Neural cell (in vitro differentiated cells): ENCODE data around the gene PREX1.

Experiments
- TF ChIP-seq, protein P1 (sequence below): fragments of 450-650 bp; IDR thresholded peaks from 2 replicates; pipeline ENCODE4 v1.5.1; 2014; ENCODE audit warnings: antibody characterized with exemption, mild to moderate bottlenecking, moderate library complexity; ENCODE audit not compliant: poor library complexity, severe bottlenecking
- TF ChIP-seq, protein P2 (sequence below): IDR thresholded peaks from 2 replicates; pipeline ENCODE4 v1.6.1; 2012; ENCODE audit warnings: borderline replicate concordance

DNA sequence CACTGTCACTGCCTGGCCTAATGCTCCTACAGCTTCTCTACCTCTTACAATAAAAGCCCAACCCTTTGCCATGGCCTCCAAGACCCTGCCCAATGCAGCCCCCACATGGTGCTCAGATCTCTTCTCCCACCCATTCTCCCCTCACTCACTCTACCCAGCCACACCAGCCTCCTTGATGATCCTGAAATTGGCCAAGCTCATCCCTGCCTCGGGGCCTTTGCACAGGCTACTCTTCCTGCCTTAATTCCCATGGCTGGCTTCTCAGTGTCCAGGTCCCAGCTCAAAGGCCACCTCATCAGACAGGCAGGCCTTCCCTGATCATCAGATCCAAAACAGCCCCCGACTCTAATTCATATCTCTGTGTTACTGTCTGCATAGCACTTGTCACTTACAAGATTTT is 25.6 kb downstream of the PREX1 start:
- TF ChIP-seq, protein P1, sequence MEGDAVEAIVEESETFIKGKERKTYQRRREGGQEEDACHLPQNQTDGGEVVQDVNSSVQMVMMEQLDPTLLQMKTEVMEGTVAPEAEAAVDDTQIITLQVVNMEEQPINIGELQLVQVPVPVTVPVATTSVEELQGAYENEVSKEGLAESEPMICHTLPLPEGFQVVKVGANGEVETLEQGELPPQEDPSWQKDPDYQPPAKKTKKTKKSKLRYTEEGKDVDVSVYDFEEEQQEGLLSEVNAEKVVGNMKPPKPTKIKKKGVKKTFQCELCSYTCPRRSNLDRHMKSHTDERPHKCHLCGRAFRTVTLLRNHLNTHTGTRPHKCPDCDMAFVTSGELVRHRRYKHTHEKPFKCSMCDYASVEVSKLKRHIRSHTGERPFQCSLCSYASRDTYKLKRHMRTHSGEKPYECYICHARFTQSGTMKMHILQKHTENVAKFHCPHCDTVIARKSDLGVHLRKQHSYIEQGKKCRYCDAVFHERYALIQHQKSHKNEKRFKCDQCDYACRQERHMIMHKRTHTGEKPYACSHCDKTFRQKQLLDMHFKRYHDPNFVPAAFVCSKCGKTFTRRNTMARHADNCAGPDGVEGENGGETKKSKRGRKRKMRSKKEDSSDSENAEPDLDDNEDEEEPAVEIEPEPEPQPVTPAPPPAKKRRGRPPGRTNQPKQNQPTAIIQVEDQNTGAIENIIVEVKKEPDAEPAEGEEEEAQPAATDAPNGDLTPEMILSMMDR: no peak
- TF ChIP-seq, protein P2, sequence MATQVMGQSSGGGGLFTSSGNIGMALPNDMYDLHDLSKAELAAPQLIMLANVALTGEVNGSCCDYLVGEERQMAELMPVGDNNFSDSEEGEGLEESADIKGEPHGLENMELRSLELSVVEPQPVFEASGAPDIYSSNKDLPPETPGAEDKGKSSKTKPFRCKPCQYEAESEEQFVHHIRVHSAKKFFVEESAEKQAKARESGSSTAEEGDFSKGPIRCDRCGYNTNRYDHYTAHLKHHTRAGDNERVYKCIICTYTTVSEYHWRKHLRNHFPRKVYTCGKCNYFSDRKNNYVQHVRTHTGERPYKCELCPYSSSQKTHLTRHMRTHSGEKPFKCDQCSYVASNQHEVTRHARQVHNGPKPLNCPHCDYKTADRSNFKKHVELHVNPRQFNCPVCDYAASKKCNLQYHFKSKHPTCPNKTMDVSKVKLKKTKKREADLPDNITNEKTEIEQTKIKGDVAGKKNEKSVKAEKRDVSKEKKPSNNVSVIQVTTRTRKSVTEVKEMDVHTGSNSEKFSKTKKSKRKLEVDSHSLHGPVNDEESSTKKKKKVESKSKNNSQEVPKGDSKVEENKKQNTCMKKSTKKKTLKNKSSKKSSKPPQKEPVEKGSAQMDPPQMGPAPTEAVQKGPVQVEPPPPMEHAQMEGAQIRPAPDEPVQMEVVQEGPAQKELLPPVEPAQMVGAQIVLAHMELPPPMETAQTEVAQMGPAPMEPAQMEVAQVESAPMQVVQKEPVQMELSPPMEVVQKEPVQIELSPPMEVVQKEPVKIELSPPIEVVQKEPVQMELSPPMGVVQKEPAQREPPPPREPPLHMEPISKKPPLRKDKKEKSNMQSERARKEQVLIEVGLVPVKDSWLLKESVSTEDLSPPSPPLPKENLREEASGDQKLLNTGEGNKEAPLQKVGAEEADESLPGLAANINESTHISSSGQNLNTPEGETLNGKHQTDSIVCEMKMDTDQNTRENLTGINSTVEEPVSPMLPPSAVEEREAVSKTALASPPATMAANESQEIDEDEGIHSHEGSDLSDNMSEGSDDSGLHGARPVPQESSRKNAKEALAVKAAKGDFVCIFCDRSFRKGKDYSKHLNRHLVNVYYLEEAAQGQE: no peak
